ENCODE data around the gene PRODH.
"Not testable (repeated sequence)": the region's sequence is repeated elsewhere in the genome, so short reads cannot be mapped to it uniquely, and the experiment has no call there.

PRODH gene

DNA sequence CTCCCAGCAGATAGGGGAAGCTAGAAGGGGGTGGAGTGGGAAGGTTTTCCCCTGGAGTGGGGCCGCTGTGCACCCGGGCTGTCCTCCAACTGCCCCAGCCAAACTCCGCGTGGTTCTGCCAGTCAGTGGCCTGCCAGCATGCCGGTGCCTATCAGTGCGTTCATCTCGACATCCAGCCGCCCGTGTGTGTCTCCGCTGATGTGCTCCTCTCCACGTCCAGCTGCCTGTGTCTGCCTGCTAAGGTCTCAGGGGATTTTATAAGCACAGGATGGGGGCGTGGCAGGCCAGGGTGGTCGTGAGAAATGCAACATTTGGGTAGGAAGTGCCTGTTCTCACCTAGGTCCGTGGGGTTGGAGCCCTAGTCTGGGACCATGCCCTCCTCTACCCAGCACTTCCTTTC lies 17.0 kb upstream of the PRODH start:
- DNase-seq (ENCODE audit: low spot score), result not testable (repeated sequence)

DNA sequence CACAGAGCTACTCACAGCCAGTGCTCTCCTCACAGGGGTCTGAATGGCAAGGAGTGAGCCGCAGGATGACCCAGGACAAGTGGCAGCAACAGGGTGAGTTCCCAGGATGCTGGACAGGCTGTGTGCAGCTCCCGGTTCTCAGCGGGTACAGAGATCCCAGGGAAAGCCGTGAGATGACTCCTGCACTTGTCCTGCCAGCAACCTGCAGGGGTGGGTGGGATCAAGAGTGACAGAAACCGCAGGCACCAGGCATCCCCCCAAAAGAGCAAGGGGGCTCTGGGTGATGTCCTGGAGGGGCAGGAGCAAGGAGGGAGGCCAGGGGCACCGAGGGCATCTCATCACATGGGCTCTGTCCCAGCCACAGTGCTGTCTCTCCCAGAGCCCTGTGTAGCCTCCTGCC lies 15.9 kb upstream of the PRODH start:
- DNase-seq (ENCODE audit: low spot score), result no peak

DNA sequence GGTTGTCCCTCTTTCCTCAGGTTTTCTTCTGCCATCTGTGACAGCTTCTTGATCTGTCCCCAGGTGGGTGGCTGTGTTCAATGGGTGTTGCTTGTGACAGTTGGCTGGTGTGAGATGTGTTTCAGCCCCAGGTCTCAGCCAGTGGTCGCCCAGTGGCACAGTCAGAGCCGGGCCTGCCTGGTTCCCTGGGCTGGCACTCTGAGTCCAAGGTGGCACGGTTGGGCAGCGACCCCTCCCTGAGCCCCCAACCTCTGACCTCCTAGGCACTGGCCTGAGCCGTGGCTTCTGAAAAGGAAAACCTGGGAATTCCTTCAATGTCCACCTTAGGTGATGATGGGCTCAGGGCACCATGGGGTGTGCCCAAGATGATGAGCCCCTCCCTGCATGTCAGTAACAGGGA lies 14.0 kb upstream of the PRODH start:
- no peak for DNase-seq (ENCODE audit: low spot score)

DNA sequence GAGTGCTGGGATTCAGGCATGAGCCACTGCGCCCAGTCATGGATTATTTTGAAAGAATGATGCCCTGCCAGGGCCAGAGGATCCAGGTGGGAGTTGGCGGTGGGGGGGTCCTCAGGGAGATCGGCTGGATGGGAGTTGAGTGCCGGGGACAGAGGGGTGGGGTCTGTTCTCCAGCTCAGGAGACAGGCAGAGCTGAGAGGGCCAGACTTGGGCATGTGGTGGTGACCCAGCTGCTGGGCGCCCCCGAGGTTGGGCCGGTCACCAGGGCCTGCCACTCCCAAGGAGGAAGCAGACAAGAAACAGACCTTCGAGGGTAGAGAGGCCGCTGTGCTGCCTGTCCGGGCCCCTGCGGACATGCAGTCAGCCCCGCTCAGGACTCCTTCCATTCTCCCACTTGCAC lies 11.8 kb upstream of the PRODH start:
- DNase-seq (ENCODE audit: low spot score), result no peak

DNA sequence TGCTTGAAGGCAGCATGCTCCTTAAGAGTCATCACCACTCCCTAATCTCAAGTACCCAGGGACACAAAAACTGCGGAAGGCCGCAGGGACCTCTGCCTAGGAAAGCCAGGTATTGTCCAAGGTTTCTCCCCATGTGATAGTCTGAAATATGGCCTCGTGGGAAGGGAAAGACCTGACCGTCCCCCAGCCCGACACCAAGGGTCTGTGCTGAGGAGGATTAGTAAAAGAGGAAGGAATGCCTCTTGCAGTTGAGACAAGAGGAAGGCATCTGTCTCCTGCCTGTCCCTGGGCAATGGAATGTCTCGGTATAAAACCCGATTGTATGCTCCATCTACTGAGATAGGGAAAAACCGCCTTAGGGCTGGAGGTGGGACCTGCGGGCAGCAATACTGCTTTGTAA lies 11.0 kb upstream of the PRODH start:
- DNase-seq (ENCODE audit: low spot score), result not testable (repeated sequence)

DNA sequence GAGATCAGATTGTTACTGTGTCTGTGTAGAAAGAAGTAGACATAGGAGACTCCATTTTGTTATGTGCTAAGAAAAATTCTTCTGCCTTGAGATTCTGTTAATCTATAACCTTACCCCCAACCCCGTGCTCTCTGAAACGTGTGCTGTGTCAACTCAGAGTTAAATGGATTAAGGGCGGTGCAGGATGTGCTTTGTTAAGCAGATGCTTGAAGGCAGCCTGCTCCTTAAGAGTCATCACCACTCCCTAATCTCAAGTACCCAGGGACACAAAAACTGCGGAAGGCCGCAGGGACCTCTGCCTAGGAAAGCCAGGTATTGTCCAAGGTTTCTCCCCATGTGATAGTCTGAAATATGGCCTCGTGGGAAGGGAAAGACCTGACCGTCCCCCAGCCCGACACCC lies 2.6 kb upstream of the PRODH start:
- DNase-seq (ENCODE audit: low spot score), result not testable (repeated sequence)

DNA sequence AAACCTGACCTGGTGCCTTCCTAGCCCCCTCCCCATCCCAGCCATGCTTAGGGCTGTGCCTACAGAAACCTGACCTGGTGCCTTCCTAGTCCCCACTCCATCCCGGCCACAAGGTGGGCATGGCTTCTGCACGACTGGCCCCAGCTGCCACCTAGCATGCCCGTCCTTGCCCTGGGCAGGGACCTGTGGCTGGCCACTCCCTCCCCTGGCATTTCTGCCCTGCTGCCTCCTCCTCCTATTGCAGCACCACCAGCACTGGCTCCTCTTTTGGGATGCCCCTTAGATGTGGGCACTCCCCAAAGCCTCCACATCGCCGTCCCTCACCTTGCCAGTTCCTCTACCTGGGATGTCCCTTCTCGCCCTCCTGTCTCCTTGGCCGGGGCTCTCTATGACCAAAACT lies 1.4 kb downstream of the PRODH start:
- not testable (repeated sequence) for DNase-seq (ENCODE audit: low spot score)

DNA sequence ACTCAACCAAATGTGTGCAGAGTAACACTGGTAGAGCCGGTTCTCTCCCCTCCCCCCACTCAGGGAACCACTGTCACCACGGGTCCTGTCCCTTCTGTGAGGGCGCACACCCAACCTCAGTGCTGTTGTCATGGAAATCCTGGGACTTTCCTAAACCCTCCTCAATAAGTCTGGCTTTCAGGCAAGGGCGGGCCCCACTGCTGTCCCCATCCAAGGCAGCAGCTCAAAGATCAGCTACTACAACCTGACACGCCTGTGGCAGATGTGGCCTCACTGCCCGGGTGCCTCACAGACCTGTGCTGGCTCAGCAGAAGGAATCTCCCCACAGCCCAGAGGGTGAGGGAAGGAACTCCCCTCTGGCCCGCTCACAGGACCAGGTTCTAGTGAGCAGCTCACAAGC lies 2.2 kb downstream of the PRODH start:
- DNase-seq (ENCODE audit: low spot score), result no peak

DNA sequence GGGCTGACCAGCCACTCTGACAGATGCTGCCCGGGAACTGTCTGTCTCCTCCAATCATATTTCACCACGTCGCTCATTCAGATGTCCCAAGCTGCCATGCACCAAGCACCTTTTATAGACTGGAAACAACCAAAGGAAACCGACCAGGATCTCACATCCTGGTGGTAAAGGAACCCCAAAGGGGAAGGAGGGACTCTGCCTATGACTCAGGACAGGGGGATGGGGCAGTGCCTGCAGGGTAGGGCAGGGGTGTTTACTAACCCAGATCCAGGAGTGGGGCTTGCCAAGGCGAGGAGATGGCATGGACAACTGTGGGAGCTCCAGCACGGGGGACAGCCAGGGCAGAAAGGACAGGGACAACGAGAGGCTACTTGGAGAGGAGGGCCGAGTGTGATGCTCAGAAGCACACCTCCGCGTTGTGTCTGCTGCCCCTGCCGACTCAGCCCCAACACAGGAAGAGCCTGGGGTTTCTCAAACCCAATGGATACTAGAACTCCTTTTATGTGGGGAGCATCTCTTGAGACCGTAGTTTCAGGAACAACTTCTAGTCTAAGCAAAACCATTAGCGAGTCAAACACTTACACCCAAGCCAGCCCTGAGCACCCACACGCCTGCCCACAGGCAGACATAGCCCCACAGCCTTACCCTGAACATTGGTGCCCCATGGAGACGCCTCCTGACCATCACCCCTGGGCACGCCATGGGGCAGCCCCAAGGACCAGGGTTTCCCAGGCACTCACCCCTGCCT lies 4.0 kb downstream of the PRODH start:
- DNase-seq (ENCODE audit: low spot score), result no peak

DNA sequence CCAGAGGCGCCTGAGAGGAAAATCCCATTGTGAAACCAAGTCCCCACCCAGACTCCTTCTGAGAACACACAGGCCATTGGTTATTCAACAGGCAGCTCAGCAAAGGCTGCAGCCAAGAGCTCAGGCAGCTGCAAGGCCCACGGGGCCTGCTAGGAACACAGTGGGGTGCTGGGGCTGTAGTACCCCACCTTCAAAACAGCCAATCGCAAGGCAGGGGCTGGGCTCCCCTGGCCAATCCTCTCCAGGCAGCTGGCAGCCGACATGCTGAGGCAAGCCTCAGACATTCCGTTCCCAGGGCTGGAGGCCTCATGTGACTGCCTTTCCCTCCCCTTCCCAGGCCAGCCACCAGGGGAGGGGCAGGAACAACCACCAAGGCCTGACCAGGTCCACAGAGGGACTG lies 6.6 kb downstream of the PRODH start:
- no peak for DNase-seq (ENCODE audit: low spot score)

DNA sequence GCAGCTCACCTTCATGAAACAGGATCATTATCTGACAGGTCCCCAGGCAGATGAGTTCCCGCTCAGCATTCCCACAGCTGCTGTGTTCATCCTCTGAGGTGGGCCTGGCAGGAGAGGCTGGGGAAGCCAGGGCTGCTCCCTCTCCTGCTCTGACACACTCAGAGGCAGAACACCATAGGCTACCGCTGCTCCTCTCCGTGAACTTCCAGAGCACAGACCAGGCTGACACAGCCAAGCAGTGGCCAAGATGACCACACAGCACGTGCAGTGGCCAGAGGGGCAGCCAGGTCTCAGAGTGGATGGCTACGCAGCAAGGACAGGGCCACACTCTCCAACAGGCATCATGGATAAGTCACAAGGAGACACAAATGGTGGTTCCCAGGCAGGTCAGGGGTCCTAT lies 8.5 kb downstream of the PRODH start:
- DNase-seq (ENCODE audit: low spot score), result no peak

DNA sequence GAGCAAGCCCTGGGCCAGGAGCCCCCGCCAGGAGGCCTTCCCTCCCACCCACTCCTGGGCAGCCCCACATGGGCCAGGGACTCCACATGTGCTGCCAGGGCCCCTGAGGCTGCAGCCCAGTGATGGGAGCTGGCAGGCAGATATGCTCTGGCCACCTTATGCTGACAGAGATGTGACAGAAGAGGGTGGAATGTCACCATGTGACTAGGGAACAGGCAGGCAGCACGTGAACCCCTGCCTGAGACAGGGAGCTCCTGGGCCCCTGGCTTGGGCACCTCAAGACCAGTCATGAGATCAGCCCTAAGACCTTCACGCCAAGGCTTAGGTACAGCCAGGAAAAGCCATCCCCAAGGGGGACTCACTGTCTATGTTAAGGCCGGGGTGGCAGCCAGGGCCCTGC lies 9.1 kb downstream of the PRODH start:
- no peak for DNase-seq (ENCODE audit: low spot score)

DNA sequence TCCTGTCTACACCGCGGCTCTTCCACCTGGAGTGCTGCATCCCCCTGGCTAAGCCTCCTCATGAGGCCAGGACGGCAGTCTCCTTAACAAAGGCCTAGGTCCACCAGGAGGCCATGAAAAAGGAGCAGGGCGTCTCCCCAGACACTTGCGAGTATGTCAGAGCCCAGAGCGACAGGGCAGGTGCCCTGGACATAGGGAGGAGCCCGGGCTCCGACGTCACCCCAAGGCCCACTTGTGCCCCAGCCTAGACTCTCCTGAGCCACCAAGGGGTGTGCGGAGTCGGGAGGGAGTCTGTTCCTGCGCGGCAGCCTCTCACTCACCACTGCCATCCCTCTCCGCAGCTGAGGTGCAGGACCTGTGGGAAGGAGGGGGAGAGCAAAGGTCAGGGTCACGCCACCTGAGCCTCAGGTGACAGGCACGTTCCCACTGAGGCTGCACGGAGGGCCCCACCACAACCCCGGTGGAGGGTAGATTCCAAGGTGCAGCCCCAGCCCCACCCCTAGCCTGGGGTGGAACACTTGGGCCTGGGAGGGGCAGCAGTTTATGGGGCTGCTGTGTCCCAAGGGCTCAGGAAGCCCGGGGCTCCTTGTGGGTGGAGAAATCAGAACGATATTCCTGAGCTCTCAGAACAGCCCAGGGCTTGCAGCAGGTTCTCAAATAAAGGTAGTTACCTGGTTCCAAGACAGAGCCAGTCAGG lies 10.6 kb downstream of the PRODH start:
- DNase-seq (ENCODE audit: low spot score), result no peak

DNA sequence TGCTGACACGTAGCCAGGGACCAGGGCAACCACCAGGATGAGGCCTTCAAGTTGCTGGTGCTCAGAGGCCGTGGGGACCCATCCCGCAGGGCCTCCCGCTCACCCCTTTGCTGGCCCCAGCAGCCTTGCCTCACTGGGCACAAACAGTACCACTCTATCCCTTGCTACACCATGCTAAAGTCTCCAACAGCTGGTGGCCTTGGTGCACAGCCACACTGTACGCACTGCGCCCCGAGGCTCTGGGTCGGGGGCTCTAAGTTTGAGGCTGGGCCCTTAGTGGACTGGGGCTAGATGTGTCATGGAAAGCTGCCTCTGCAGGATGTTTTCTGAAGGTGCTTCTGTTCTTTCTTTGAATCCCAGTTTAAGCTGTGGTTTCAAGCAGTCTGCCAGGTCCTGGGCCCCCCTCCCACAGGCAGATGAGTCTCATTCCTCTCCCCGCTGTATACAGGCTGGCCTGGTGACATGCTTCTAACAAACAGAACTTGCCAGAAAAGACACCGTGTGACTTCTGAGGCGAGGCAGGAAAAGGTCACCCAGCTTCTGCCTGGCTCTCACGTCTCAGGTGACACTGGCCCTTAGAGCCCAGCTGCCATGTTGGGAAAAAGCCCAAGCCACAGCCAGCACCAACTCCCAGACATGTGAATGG lies 15.7 kb downstream of the PRODH start:
- not testable (repeated sequence) for DNase-seq (ENCODE audit: low spot score)

DNA sequence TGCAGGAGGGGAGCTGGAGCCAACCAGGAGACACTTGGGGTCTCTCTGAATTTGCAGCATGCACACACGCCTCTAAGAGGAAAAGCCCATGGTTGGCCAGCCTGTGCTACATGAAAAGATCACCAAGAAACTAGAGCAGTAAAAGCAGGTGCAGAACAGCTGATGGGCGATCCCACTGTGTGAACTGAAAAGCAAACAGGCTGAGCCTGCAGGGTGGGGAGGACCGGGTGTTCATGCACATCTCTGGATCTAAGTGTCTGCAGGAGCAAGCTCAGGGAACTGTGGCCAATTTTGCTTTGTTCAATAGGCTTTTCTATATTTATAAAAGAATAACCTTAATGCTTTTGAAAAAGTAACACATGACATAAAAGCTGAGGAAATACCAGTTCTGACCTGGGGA lies 18.3 kb downstream of the PRODH start:
- not testable (repeated sequence) for DNase-seq (ENCODE audit: low spot score)

DNA sequence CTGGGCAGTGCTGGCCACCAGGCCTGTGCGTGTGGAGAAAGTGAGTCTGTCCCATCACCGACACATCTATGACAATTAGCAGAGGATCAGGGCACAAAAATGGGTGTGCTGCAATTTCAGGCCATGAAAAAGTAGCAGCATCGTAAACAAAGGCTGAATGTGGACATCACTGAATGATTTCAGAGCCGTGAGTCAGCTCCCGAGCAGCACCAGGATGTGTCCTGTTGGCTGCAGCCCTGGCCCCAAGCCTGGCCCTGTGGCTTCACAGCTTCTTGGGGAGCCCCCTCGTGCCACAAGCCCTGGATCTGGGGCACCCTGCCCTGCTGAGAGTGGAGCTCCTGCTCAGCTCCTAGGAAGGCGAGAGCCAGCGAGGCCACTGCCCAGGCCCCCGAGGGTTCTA lies 20.5 kb downstream of the PRODH start:
- DNase-seq (ENCODE audit: low spot score), result not testable (repeated sequence)

DNA sequence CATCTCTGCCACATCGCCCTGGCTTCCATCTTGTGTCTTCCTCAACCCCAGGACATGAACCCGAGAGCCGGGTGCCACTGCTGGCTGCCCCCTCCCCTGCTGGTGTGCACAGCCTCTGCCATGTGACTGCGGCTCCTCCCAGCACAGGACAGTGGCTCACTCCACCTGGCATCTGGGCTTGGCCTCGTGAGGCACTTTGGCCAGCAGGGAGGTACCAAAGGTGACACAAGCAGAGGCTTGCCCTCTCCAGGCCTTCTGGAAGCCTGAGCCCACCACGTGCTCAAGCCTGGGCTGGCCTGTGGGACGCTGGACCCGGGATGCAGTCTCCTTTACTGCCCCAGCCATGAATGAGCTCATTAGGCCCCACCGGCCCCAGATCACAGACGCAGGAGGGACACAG lies 21.5 kb downstream of the PRODH start:
- DNase-seq (ENCODE audit: low spot score), result not testable (repeated sequence)

DNA sequence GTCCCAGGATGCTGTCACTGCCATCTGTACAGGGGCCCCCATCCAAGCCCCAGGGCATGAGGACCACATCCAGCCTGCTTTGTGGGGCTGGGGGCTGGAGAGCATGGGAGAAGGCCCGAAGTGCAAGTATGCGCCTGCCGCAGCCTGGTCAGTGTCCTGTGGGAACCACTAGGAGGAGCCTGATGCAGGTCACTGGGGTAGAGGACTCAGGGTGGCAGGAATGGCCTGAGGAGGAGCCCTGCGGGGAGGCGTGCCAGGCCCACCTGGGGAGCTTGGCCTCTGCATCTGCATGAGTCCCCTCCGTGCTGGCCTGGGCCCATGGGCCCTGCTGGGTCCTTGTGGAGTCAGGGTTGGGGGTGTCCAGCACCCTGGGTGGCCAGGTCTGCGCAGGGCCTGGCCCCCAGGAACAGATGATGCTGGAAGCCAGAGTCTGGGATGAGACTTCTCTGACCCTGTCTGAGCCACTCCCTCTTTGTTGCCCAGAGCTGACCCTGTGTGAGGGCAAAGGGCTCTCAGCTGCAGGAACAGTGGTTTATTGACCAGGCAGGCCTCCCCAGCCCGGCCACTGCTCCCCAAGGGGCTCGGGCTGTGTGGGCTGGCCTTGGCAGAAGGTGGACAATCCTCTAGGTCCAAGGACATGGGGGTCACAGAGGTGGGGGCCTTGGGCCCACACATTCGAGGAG lies 23.7 kb downstream of the PRODH start:
- DNase-seq (ENCODE audit: low spot score), result not testable (repeated sequence)

DNA sequence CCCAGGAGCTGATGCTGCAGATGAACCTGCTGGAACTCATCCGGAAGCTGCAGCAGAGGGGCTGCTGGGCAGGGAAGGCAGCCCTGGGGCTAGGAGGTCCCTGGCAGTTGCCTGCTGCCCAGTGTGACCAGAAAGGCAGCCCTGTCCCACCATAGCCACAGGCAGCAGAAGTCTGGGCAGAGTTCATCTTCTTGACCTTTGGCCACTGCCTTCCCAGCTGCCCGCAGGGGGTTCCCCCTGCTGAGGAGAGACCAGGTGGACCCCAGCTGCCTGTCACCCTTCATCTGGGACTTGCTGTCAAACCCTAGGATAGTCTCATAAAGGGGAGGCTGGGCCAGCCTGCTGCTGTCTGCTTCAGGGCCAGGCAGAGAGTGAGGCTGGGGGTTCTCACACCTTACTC lies 24.6 kb downstream of the PRODH start:
- not testable (repeated sequence) for DNase-seq (ENCODE audit: low spot score)

DNA sequence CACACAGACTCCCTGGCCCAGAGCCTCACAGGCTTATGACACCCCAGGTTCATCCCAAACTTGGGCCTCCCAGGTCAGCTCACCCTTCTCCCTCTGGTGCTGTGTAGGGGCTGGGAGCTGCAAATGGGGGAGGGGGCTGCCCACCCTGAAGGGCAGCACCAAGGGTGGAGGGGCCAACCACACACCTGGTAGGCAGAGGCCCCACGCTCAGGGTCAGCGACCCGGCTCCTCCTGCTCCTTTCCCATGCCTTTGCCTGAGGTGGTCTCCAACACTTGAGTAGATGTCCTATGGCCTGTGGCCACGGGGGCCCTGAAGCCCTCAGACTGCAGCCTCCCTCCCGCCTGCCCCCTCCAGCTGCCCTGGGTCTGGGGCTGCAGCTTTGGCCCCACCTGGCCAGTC lies 26.5 kb downstream of the PRODH start:
- DNase-seq (ENCODE audit: low spot score), result no peak

DNA sequence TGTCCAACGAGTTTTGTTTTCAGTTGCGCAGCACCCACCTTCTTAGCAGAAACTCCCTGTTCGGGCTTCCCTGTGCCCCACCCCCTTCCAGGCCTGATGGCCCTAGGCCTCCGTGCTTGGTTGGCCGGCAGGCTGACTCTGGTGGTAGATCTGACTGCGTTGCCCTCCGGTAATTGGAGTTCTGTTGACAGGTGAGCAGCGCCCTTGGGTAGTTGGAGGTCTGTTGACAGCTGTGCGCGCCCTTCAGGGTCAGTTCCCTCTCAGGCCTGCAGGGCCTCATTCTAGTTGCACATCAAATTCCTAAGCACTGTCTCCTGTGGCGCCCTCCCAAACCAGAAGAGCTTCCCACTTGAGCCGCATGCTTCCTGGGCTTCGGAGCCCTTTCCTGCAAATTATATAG lies 29.2 kb downstream of the PRODH start:
- DNase-seq (ENCODE audit: low spot score), result no peak

DNA sequence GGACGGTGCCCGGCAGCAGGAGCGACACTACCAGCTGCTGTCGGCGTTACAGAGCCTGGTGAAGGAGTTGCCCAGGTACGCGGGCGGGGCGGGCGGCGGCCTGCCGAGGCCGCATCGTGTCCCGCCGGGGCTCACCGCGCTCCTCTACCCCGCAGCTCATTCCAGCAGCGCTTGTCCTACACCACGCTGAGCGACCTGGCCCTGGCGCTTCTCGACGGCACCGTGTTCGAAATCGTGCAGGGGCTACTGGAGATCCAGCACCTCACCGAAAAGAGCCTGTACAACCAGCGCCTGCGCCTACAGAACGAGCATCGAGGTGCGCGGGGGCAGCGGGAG lies 29.7 kb downstream of the PRODH start:
- DNase-seq (ENCODE audit: low spot score), result not testable (repeated sequence)
